HG02763 (cell line): ENCODE results near the gene KEL.

Experiments
- ATAC-seq: cut with Tn5 transposase; IDR thresholded peaks from one replicate; pipeline ENCODE4 v1.9.1; 2021; ENCODE audit warnings: mild to moderate bottlenecking, moderate library complexity; ENCODE audit not compliant: unreplicated experiment

The KEL gene

DNA sequence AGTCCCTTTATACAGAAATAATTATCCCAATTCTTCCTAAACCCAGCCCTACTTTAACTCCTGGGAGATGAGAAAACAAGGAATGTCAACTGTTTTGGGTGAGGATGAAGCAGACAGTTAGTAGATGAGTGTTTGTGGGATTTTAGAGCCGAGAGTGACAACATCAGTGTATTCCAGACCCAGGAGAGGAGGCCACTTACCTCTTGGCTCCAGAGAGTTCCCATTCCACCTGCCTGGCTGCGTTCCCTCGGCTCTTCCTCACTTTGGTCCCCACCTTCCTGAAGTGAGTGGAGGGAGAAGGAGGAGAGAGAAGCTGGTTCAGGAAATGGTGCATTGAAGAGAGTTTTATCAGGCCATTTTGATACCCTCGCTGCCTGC, 579 bp downstream of the KEL start:
- no peak for ATAC-seq

DNA sequence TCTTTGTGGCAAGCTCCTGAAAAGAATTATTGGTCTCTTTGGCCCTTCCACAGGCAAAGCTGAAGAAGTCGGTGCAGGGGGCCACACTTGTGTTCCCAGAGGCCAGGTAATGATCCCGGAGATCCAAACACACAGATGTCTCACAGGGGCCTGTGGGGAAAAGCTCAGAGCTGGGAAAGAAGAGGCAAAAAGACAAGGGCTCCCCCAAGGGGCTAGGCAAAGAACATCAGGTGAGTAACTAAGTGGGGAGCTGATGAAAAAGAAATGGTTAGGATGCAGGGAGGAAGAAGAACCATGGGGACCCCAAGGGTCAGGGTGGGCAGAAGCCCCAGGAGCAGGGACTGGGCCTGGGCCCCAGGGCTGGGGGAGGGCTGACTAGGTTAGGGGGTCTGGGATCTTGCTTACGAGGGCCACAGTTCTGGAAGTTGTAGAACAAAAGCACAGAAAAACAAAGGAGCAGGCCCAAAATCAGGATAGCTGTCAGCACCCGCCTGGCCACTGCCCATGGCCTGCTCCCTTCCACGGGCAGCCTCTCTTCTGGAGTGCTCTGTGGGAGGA, 1.1 kb downstream of the KEL start:
- ATAC-seq: no peak

DNA sequence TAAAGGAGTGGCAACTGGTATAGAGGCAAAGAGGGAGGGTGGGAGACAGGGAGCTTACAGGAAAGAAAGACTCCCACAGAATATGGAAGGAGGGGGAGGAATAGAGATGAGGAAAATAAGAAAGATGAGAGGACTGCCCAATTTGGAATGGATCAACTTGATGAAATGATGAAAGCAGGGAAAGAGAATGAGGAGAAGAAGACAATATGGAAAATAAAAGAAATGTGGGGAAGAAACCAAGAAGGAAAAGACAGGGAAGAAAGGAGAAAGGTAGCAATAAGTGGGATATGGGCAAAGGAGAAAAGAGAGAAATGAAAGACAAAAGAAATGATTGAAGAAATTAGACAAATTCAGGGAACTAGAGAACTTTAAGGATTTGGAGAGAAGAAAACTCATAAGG, 3.0 kb downstream of the KEL start:
- ATAC-seq: no peak

DNA sequence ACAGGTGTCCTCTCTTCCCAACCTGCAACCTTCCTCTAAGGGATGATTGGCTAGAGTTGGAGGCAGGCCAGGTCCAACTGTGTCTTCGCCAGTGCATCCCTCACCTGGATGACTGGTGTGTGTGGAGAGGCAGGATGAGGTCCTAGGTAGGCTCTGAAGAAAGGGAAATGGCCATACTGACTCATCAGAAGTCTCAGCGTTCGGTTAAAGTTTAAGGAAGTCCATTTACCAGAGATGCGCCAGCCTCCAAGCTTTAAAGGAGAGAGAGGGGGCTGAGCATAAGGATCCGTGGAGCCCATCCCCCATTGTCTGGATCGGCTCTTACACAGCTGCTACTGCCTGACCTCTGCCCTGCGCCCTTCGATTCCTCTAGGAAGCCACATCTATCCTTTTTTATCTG, 4.4 kb downstream of the KEL start:
- no peak for ATAC-seq

DNA sequence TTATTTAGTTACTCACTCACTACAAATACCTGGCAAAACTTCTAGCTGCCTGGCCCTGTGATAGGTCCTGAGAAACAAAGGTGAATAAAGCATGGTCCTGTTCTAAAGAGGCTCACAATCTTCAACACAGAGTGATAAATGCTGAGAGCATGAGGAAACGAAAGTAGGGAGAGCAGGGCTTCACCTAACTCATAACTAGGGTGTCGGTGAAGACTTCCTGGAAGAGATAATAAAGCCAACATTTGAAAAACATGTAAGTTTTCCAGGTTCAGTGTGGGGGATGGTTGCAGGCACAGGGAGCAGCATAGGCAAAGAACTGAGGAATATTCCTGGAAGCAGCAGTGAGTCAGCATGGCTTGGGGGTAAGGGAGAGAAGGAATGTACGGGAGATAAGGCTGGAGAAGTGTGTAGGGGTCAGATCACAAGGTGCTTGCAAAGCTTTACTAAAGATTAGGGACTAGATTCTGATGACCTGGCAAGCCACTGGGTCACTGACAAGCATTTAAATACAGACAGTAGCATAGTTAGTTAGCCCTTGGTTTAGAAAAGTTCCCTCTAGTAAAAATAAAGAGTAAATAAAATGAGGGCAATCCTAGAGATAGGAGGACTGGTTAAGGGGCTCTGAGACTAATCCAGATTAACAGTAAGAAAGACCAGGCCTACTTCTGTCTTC, 5.1 kb downstream of the KEL start:
- no peak for ATAC-seq

DNA sequence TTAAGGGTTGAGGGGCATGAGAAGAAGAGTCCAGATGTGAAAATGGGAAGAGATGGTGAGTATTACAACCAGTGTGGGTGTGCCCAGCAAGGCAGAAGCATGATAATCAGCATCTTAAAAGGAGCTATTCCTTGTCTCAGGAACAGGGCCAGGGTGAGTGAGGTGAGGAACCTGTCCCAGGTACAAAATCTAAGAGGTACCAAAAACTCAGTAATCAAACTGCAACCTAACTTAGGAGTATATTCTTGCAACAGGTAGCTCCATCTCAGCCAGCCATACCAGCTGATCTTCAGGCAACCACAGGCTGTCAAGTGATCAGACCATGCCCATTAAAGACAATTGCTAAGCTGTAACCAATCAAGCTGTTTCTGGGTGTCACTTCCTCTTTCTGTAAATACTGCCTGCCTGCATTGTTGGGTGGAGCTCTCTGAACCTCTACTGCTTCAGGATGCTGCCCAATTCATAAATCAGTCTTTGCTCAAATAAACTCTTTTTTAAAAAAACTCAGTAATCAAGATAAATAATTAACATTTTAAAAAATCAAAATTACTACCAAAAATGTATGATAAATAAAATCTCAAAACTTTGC, 7.4 kb downstream of the KEL start:
- ATAC-seq: no peak

DNA sequence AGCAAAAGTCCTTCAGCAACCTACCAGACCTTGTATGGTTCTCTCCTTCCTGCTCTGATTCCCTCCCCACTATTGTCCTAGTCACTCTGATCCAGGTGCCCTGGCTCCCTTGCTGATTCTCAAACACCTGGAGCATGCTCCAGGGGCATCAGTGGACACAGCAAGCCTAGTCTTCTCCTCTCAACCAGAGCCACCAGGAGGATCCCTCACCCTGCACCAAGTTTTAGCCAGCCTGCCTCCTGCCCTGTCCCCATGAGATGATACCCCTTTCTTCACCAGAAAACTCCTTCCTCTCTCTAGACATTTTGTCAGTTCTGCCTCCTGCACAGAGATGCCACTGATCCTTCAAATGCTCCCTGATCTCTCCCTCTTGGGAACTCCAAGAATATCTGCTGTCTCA, 11.9 kb downstream of the KEL start:
- no peak for ATAC-seq

DNA sequence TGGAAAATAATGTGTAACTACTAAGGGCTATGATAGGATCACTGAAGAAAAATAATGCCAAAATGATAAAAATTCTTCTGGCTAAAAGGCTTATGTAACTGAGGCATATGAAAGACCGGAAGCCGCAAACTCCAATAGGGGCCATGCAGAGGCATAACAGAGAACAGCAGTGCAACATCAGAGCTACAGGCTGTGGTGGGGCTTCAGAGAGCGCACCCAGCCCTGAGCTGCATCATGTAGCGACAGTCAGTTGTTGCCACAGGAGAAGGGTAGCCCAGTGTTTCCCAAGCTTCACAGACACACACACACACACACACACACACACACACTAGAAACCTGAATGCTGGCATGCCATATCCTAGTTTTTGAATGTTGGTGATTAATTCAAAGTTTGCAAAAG, 13.6 kb downstream of the KEL start:
- no peak for ATAC-seq

DNA sequence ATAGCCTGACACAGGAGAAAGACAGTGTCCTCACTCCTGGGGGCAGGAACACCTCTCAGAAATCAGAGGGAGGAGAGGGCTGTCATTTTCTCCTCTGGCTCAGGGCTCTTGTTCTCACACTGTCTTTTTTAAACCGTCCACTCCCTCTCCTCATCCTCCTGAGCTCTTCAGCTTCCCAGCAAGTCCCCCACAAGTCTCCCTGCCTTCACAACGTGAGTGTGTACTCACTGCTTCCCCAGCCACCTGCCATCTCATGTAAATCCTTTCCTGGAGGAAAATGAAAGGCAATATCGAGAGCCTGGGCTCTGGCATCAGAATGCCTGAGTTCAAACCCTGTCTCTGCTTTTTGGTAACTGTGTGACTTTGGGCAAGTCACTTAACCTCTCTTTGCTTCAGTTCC, 17.2 kb downstream of the KEL start:
- no peak for ATAC-seq

DNA sequence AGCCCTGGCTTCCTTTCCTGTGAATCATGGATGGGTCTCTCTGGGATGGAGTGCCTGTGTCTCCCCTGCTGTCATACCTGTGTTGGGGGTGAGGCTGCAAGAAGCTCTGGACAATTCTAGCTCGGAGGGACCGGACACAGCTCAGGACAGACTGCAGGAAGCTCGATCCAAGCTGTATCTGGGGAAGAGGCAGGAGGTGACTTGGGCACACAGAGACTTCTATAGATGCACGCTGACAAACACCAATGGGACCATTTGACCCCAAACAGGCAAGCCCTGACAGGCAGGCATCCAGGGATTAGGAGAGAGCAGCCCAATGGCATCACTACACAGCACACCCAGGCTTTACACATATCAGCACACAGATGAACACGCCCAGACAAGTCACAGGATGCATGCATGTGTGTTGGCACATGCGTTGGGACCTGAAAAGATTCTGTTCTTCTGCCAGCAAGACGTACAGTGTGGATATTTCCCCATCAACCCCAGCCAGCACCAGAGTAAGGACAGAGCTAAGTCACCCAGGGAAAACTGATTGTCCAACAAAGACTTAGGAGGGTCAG, 18.4 kb downstream of the KEL start:
- ATAC-seq: no peak

DNA sequence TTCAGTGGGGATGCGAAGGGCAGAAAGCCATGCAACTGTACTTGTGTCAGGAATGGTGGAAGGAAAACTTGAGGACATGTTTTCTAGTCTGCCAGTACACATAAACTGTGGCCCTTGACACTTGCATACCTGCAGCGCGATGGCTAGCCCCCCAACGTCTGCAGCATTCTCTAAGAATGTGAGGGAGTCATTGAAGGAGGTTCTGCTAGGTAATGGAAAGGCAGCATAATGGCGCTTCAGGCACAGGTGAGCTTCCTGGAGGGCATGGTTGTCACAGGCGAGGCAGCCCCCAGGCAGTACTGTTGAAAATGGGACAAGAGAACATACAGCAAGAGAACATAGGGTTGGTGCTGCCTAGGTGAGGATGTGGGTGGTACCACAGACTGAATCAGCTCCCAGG, 19.4 kb downstream of the KEL start:
- no peak for ATAC-seq

DNA sequence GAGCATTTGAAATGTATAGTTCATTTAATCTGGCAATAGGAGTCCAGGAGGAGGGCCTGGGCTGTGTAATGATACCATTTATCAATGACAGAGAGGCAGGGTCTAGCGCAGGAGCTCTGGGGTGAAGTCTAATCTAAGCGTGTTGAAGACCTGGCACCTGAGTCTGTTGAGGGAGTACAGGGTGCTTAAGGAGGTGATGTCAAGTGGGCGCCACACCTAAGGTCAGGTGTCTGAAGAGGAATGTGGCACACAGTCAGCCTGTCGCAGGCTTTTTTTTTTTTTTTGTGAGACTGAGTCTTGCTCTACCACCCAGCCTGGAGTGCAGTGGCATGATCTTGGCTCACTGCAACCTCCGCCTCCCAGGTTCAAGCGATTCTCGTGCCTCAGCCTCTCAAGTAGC, 20.6 kb downstream of the KEL start:
- no peak for ATAC-seq

DNA sequence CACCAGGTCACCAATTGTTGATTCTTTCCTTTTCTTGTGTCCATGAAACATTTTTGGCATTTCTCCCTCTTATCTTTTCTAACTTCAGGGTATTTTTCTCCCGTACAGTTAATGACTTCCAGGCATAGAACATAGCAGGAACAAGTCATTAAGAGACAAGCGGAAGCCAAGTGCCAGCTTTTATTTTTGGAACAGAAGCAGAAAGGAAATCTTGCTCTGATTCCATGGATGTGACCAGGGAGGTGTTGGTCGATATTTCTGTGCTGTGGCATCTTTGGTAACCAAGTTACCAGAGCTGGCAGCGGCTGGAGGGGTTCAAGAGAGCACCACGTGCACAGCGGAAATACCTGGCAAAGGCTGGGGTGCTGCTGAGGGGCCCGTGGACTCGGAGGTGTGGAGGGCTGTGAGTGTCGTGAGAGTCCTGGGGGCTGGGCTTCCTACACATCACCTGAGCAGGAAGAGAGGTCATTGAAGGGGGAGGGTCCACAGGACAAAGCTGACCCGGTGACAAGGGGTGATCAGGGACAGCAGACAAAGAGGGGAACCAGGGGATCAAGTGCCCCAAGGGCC, 21.1 kb downstream of the KEL start:
- no peak for ATAC-seq

DNA sequence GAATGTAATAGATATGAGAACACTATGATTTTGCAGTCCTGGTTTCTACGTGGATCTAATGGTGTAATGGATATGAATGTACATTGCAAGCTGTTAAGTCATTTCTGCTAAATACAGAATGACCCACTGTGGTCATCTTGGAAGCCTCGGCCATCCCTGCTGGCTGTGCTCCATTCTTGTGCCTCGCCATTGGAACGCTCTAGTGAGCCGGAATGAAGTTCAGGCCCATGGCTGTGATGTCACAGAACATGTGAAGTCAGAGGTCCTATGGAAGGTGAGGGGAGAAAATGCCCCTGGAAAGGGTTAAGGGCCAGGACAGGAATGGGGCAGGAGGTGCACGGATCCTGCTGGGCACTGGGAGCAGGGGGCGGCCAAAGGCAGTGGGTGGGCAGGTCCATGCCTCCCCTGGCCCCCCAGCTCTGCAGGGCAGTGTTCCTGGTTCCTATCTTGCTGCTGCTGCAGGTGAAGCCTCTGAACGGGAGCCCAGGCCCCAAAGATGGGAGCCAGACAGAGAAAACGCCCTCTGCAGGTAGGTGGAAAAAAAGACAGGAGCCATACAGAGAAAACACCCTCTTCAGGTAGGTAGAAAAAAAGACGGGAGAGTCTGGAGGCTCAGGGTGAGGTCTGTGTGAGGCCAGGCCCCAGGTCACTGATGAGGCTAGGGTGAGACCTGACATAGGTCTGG, 22.8 kb downstream of the KEL start, which contains the start of gene LLCFC1:
TSS of gene LLCFC1 (plus strand) at position 259 of the 685 bp plus-strand sequence. CDS start at position 397, 138 bp downstream.
- no peak for ATAC-seq

DNA sequence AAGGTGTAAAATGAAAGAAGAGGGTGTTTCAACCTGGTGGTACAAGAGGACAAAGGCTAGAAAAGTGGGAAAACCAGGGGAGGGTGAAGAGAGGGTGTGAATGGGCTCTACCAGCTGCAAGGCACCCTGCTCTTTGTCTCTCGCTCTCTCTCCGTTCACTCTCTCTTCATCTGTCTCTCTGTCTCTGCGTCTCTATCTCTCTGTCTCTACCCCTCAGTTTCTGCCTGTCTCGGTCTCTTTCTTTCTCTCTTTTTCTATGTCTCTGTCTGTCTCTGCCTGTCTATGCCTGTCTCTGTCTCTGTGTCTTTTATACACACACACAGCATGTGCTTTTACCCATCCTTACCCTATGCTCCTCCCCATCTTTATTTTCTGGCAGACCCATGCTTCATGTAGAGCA, 23.6 kb downstream of the KEL start:
- ATAC-seq: no peak

DNA sequence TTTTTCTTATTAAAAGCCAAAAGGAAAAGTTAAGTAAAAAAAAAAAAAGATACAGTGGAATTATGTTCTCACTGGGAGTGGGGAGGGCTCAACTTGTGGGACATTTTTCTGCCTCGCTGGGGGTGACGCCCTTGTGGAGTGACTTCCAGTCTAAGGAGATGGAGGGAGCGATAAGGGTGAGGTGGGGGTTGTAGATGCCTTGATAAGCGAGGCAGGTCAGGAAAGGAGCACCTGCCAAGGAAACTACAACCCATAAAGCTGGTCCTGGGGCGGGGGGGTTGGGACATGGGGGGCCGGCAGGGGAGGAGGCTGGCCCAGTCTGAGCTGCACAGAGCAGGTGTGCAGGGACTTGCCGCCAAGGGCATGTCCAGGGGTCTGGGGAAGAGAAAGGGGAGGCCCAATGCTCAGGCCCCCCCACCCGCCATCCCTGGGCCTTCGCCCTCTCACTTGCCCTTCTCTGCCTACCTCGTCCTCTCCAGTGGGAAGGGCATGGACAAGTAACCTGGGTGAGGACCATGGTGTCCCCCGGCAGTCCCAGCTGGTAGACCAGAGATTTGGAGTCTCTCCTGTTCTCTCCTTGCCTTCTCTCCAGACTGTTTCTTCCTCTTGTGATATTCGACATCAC, 26.1 kb downstream of the KEL start:
- no peak for ATAC-seq

DNA sequence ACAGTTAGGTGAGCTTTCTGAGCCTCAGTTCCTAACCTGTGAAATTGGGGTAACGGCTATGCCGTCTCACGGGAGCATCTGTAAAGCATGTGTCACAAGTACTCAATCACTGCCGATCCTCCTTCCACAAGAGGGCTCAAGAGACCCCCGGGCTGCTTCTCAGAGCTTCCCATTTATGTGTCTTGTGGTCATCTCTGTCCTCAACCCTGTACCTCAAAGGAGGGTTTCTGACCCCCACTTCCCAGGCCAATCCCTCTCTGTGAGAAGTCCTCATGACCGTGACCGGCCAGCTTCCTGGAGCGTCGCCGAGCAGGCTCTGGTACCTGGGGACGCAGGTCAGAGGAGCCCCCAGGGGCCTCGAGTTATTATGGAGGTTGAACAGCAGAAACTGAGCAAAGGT, 28.1 kb downstream of the KEL start:
- ATAC-seq: no peak

DNA sequence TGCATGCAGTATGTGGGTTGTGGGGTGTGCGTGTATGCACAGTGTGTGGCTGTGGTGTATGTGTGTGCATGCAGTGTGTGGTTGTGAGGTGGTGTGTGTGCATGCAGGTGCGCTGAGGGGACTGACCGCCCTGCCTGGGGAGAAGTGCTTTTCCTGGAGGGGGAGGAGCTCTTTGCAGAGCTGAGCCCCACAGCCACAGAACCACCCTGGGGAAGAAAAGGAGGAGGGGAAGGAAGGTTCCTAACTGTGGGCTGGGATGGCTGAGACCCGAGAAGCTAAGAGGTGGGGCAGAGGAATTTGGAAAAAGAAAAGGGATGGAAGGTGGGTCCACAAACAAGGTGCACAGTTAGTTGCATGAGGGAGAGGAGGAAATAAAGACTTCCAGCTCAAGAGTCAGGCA, 28.5 kb downstream of the KEL start, which contains the start of gene TRPV5:
TSS of gene TRPV5 (minus strand) at position 123 of the 400 bp plus-strand sequence. CDS start 287 bp downstream, outside the sequence.
- ATAC-seq: no peak

DNA sequence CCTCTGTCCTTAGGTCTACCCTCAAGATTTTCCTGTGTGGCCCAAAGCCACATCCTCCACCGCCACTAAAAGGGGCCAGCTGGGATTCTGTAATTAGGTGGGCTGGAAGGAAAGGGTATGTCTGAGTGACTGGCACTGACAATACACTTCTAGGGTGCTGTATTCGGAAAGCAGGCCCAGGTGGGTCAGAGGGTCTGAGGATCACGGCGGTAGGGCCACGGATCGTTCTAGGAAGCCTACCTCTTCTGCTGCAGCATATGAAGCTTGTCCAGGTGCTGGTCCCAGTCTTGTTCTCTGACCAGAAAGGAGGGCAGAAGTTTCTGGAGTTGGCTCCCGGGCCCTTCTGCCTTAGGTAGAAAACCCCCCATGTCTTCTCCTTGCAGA, 29.1 kb downstream of the KEL start:
- no peak for ATAC-seq

DNA sequence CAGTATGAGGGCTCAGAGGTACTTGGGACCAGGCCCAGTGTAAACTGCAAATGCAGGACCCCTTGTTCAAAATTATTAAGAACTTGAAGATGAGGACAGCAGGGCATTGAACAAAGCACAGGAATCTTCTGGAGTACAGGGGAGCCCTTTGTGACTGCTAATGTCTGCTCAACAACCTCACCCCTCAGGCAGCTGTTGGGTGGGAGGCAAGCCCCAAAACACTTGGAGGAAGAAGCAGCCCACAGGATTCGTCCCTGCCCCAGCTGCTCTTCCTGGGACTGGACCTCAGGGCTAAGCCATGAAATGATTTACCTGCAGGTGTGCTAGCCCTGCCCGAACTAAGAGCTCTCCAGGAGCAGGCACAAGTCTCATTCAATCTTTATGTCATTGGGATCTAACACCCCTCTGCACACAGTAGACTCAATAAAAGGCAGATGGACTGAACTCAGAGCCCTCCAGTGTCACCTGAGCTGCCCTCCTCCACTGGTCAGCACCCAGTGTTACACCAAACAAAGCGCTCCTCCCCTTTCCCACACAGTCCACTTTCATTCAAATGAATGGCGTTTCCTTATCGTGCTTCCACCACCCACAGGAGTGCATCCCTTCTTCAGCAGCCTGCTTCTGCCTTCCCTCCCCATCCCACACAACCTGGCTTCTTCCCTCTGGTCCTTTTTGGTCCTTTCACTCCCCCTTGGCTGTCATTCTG, 29.6 kb downstream of the KEL start:
- ATAC-seq: no peak
